ENCODE results near the gene KCNK3. TPM values are rescaled to one million over a fixed set of nuclear protein-coding genes. Genes with fewer than 3 reads are reported as not detected.
"Not testable (repeated sequence)": the region's sequence is repeated elsewhere in the genome, so short reads cannot be mapped to it uniquely, and the experiment has no call there.

KCNK3 gene
- total and polyA plus RNA-seq, 4 donors, result 6.2 to 36.0 (median 24.4) TPM

DNA sequence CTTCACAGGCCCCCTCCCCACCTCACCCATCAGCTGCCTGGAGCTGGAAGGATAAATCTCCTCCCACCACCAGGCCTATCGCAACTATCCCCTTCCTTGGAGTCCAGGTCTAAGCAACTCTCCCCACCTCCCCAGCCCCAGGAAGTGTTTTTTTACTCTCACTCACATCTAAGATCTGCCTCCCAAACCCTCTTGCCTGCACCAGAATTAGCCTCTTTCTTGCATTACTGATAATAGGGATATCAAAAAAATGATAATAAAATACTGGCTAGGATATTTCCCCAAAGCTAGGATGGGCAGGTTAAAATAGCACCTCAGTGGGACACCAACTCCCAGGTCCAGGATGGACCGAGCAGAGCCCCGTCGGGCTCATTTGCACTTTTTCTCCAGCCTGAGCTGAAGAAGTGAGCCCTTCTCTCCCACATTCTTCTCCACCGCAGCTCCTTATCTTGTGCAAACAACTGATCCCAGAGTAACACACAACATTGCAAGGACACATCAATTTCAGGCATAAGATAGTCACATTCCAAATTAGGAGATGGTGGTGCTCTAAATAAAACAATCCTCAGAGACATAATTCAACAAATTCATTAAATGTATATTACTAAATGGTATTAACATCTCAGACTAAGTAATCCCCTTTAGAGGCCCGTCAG, 33.7 kb upstream of the KCNK3 start:
- Histone ChIP-seq H3K9me3 (ENCODE audit: control insufficient read depth, insufficient read depth, low read length) (no peaks in the 10 kb centered on the region), H3K27ac (ENCODE audit: low read depth, low read length) (no peak overlapping the region), H3K4me3 (ENCODE audit: low read depth, low read length) (no peak overlapping the region), H3K4me1 (ENCODE audit: control insufficient read depth, insufficient read depth, low read length) (no peaks in the 10 kb centered on the region), H3K36me3 (ENCODE audit: control insufficient read depth, insufficient read depth, low read length) (no peaks in the 10 kb centered on the region), H3K27me3 (ENCODE audit: control insufficient read depth, insufficient read depth, low read length) (no peaks in the 10 kb centered on the region)
- WGBS (ENCODE audit: insufficient coverage), result 75% methylated on average over 5 of the region's 6 CpGs
- DNase-seq (ENCODE audit: low read depth in 4 of 6, low spot score in 6 of 6), result no peak

DNA sequence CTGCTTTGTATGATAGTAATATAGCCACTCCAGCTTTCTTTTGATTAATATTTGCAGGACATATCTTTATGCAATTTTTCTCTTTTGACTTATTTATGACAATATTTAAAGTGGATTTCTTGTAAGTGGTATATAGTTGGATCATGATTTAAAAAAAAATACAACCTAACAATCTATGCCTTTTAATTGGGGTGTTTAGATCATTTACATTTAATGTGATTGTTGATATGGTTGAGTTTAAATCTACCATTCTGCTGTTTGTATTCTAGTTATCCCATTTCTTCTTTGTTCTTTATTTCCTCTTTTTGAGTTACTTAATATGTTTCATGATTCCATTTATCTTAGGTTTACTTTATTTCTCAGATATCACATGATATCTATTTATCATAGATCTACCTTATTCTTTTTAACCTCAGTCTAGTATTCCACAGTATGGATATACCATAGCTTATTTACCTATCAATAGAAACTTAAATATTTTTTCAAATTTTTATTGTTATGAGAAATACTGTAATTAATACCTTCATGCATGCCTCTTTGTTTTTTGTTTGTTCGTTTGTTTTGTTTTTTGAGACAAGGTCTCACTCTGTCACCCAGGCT, 32.1 kb upstream of the KCNK3 start:
- Histone ChIP-seq H3K4me1 (ENCODE audit: control insufficient read depth, insufficient read depth, low read length) (no peaks in the 10 kb centered on the region), H3K4me3 (ENCODE audit: low read depth, low read length) (no peak overlapping the region), H3K27ac (ENCODE audit: low read depth, low read length) (no peak overlapping the region), H3K9me3 (ENCODE audit: control insufficient read depth, insufficient read depth, low read length) (no peaks in the 10 kb centered on the region), H3K36me3 (ENCODE audit: control insufficient read depth, insufficient read depth, low read length) (no peaks in the 10 kb centered on the region), H3K27me3 (ENCODE audit: control insufficient read depth, insufficient read depth, low read length) (no peaks in the 10 kb centered on the region)
- DNase-seq (ENCODE audit: low read depth in 4 of 6, low spot score in 6 of 6), result no peak
- no CpG with 5 or more reads among the region's 1 CpG for WGBS (ENCODE audit: insufficient coverage)

DNA sequence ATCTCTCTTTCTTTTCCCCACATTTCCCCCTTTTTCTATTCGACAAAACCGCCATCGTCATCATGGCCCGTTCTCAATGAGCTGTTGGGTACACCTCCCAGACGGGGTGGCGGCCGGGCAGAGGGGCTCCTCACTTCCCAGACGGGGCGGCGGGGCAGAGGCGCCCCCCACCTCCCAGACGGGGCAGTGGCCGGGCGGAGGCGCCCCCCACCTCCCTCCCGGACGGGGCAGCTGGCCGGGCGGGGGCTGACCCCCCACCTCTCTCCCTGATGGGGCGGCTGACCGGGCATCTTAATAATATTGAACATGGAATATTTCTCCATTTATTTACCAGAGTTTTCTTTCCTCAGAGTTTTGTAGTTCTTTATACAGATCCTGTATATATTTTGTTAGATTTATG, 27.2 kb upstream of the KCNK3 start:
- H3K9me3 ChIP-seq (ENCODE audit: control insufficient read depth, insufficient read depth, low read length); H3K36me3 ChIP-seq (ENCODE audit: control insufficient read depth, insufficient read depth, low read length); H3K27me3 ChIP-seq (ENCODE audit: control insufficient read depth, insufficient read depth, low read length); H3K4me1 ChIP-seq (ENCODE audit: control insufficient read depth, insufficient read depth, low read length); H3K4me3 ChIP-seq (ENCODE audit: low read depth, low read length); H3K27ac ChIP-seq (ENCODE audit: low read depth, low read length); DNase-seq (ENCODE audit: low read depth in 4 of 6, low spot score in 6 of 6): not testable (repeated sequence)
- WGBS (ENCODE audit: insufficient coverage), result 80% methylated on average over 3 of the region's 21 CpGs

DNA sequence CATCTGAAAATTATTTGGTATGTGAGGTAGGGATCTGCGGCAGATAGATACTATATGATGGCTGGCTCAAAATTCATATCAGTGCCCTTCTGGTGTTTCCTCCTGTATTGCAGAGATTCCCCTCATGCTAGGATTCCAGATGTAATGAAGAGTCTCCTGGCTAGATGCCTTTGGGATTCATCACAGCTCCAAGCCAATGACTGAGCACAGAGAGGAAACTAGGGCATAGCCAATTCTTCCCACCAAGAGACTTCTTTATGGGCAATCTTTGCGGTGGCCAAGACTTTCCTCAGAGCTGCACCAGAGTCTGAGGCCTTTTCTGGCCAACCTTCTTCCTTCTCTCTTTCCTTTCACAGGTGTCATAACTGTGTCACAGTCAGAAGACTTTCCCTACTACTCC, 25.9 kb upstream of the KCNK3 start:
- Histone ChIP-seq H3K27ac (ENCODE audit: low read depth, low read length) (no peak overlapping the region), H3K27me3 (ENCODE audit: control insufficient read depth, insufficient read depth, low read length) (peaks cover 3% of the 10 kb centered on the region), H3K4me3 (ENCODE audit: low read depth, low read length) (no peak overlapping the region), H3K4me1 (ENCODE audit: control insufficient read depth, insufficient read depth, low read length) (no peaks in the 10 kb centered on the region), H3K36me3 (ENCODE audit: control insufficient read depth, insufficient read depth, low read length) (no peaks in the 10 kb centered on the region), H3K9me3 (ENCODE audit: control insufficient read depth, insufficient read depth, low read length) (no peaks in the 10 kb centered on the region)
- 100% methylated on average over 1 of the region's 2 CpGs for WGBS (ENCODE audit: insufficient coverage)
- no peak for DNase-seq (ENCODE audit: low read depth in 4 of 6, low spot score in 6 of 6)

DNA sequence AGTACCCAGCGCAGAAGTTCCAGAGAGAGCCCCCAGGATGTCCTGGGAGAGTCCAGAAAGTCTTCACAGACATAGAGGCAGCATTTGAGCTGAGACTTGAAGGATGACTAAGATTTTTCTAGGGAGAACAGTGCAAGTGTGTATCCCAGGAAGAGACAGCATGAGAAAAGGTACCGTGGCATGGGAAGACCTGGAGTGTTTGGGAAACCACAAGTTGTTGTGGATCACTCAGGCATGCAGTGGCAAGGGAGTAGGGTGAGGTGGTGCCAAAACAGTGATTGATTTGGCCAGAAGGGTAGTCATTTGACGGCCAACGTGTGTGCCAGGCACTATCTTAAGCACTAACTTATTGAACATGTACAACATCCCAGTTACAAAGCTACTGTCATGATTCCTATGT, 24.5 kb upstream of the KCNK3 start:
- 93% methylated on average over 2 of the region's 4 CpGs for WGBS (ENCODE audit: insufficient coverage)
- no peak for DNase-seq (ENCODE audit: low read depth in 4 of 6, low spot score in 6 of 6)
- H3K9me3 ChIP-seq (ENCODE audit: control insufficient read depth, insufficient read depth, low read length), result no peaks in the 10 kb centered on the region
- no peaks in the 10 kb centered on the region for H3K36me3 ChIP-seq (ENCODE audit: control insufficient read depth, insufficient read depth, low read length)
- H3K27me3 ChIP-seq (ENCODE audit: control insufficient read depth, insufficient read depth, low read length), result peaks cover 3% of the 10 kb centered on the region
- H3K4me1 ChIP-seq (ENCODE audit: control insufficient read depth, insufficient read depth, low read length), result no peaks in the 10 kb centered on the region
- H3K27ac ChIP-seq (ENCODE audit: low read depth, low read length), result no peak overlapping the region
- H3K4me3 ChIP-seq (ENCODE audit: low read depth, low read length), result no peak overlapping the region

DNA sequence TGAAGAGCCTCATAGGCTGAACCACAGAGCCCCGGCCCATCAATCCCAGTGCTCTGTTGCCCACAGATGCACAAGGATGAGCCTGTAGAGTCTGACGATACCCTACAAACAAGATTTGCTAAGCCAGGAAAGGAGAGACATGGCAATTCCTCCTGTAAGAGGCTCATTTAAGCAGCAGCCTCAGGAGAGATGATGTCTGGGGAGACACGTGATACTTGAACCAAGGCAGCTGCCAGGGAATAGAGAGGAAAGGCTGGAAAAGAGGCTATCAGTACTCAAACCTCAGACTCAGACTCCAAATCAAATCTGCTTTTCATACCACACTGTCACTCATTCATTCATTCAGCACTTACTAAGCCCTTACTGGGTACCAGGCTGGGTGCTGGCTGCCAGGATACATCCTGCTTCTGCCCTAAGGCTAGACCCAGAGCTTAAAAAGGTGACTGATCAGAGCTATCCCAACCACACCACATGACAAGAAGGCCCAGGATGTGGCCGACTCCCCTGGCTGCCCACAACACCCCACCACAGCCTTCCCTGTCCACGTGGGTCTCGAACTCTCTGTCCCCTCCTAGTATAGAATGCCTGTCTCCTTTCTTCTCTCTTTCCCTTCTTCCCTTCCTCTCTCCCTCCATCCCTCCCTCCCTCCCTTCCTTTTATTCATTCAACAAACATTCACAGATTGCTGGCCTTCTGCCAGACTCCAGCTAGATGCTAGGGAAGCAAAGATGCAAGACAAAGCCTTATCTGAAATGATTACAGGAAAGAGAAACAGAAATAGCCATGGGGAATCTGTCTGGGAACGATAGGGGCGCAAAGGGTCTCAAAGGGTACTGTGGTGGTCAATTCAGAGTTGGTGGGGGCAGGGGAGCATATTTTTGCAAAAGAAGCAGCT, 23.4 kb upstream of the KCNK3 start:
- 72% methylated on average over 7 of the region's 8 CpGs for WGBS (ENCODE audit: insufficient coverage)
- H3K9me3 ChIP-seq (ENCODE audit: control insufficient read depth, insufficient read depth, low read length), result no peaks in the 10 kb centered on the region

DNA sequence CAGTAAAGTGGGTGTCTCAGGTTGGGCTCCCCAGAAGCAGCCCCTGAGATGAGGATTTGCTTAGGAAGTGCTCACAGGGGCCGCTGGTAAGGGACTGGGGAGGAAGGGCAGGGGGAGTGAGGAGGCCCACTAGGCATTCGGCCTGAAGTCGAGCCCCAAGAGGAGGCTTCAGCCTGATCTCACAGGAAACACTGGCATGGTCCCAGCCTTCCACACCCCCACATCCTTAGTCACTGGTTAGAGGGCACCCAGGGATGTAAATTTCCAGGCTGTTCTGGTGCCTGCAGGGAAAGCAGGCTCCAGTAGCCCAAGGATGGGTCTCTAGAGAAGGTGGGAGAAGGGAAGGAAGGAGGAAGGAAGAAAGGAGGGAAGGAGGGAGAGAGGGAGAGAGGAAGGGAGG, 22.4 kb upstream of the KCNK3 start:
- WGBS (ENCODE audit: insufficient coverage), result no CpG with 5 or more reads among the region's 3 CpGs
- DNase-seq (ENCODE audit: low read depth in 4 of 6, low spot score in 6 of 6), result no peak
- H3K4me3 ChIP-seq (ENCODE audit: low read depth, low read length), result no peak overlapping the region

More for the DNA sequence above, 23.4 kb upstream of the KCNK3 start:
- peaks cover 3% of the 10 kb centered on the region for H3K27me3 ChIP-seq (ENCODE audit: control insufficient read depth, insufficient read depth, low read length)
- H3K4me3 ChIP-seq (ENCODE audit: low read depth, low read length), result no peak overlapping the region
- H3K4me1 ChIP-seq (ENCODE audit: control insufficient read depth, insufficient read depth, low read length), result no peaks in the 10 kb centered on the region
- H3K36me3 ChIP-seq (ENCODE audit: control insufficient read depth, insufficient read depth, low read length), result no peaks in the 10 kb centered on the region
- no peak overlapping the region for H3K27ac ChIP-seq (ENCODE audit: low read depth, low read length)
- peak in 2 of 6 donors; percentile 47 to 65 for DNase-seq (ENCODE audit: low read depth in 4 of 6, low spot score in 6 of 6)

DNA sequence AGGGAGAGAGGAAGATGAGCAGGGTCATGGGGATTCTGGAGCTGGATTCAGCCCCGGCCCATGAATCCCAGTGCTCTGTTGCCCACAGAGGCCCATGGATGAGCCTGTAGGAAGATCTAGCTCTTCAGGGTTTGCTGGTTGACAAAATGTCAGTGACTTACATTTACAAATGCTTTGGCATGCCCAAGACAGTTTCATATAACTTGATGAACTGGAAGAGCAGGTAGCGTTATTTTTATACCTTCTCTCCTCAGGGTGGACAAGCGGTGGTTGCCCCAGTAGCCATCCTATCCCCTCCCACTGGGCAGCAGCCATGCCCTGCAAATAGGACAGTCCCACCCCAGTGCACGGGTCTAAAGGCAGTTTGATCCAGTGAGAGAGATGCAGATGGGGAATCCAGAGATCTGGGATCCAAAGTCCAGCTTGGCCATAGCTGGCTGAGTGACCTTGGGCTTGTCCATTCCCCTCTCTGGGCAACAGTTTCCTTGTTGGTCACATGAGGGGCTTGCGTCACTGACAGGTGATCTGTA, 21.5 kb upstream of the KCNK3 start:
- H3K9me3 ChIP-seq (ENCODE audit: control insufficient read depth, insufficient read depth, low read length), result no peaks in the 10 kb centered on the region
- no peak for DNase-seq (ENCODE audit: low read depth in 4 of 6, low spot score in 6 of 6)
- whole genome bisulfite sequencing (ENCODE audit: insufficient coverage), result 85% methylated on average over 2 of the region's 5 CpGs

More for the DNA sequence above, 22.4 kb upstream of the KCNK3 start:
- Histone ChIP-seq H3K4me1 (ENCODE audit: control insufficient read depth, insufficient read depth, low read length) (no peaks in the 10 kb centered on the region), H3K27me3 (ENCODE audit: control insufficient read depth, insufficient read depth, low read length) (peaks cover 3% of the 10 kb centered on the region), H3K27ac (ENCODE audit: low read depth, low read length) (no peak overlapping the region), H3K36me3 (ENCODE audit: control insufficient read depth, insufficient read depth, low read length) (no peaks in the 10 kb centered on the region), H3K9me3 (ENCODE audit: control insufficient read depth, insufficient read depth, low read length) (no peaks in the 10 kb centered on the region)

DNA sequence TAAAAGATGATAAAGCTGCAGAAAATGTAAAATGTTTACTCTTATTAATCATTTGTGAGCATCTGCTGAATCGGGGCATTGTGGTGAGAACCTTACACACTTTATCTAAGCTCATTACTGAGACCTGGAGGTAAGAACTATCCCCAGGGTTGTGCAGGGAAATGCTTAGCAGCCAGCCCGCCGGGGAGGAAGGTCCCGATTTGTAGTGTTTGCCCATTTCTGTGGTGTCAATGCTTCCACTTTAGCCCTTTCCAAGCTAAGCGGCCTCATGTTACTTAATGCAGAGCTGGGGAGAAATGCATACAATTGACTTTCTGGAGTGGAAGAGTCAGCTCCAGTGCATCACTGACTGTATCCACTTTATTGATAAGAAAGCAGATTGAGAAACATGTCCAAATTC, 20.8 kb upstream of the KCNK3 start:
- Histone ChIP-seq H3K4me3 (ENCODE audit: low read depth, low read length) (no peak overlapping the region), H3K27ac (ENCODE audit: low read depth, low read length) (no peak overlapping the region), H3K27me3 (ENCODE audit: control insufficient read depth, insufficient read depth, low read length) (peaks cover 3% of the 10 kb centered on the region), H3K4me1 (ENCODE audit: control insufficient read depth, insufficient read depth, low read length) (no peaks in the 10 kb centered on the region), H3K9me3 (ENCODE audit: control insufficient read depth, insufficient read depth, low read length) (no peaks in the 10 kb centered on the region), H3K36me3 (ENCODE audit: control insufficient read depth, insufficient read depth, low read length) (no peaks in the 10 kb centered on the region)
- WGBS (ENCODE audit: insufficient coverage), result 91% methylated on average over 4 of the region's 5 CpGs
- no peak for DNase-seq (ENCODE audit: low read depth in 4 of 6, low spot score in 6 of 6)

More for the DNA sequence above, 21.5 kb upstream of the KCNK3 start:
- H3K4me1 ChIP-seq (ENCODE audit: control insufficient read depth, insufficient read depth, low read length), result no peaks in the 10 kb centered on the region
- no peak overlapping the region for H3K4me3 ChIP-seq (ENCODE audit: low read depth, low read length)
- H3K27ac ChIP-seq (ENCODE audit: low read depth, low read length), result no peak overlapping the region
- H3K27me3 ChIP-seq (ENCODE audit: control insufficient read depth, insufficient read depth, low read length), result peaks cover 3% of the 10 kb centered on the region
- H3K36me3 ChIP-seq (ENCODE audit: control insufficient read depth, insufficient read depth, low read length), result no peaks in the 10 kb centered on the region
